HCT116 (cell line): ENCODE measurements around the gene MYH11. TPM values are rescaled to one million over a fixed set of nuclear protein-coding genes. Genes with fewer than 3 reads are reported as not detected.

ENCODE experiments used
- ATAC-seq: fragments of 200-7000 bp; cut with Tn5 transposase; 2 replicates; pipeline ENCODE4 v1.9.1; 2020; ENCODE audit warnings: mild to moderate bottlenecking, moderate library complexity
- BruUV-seq: library from RNA; stranded (reverse); fragments of 400-500 nt; replicated peaks from 2 replicates; lab custom pipeline; 2021; lab: Mats Ljungman, UMichigan
- CTCF ChIA-PET: fragments of 300-600 bp; sonication (Branson Sonifier 250); formaldehyde crosslinking; loops from one replicate; lab custom pipeline; 2021; ENCODE audit warnings: antibody characterized with exemption; lab: Charles Lee
- POLR2A ChIA-PET: fragments of 300-600, 350-600 bp; sonication (Branson Sonifier 250); formaldehyde crosslinking; loops from one replicate; lab custom pipeline; 2021; ENCODE audit warnings: antibody characterized with exemption; lab: Charles Lee
- RAD21 ChIA-PET, 2 experiments: fragments of 300-600 bp; sonication (Branson Sonifier 250); formaldehyde crosslinking; loops; one replicate each; lab custom pipeline; 2023; ENCODE audit warnings: low total read pairs in 2 of 2; ENCODE audit not compliant: uncharacterized antibody in 2 of 2, unreplicated experiment in 2 of 2, low non-redundant PET in 1 of 2; lab: Charles Lee
- DNase-seq: peaks from one replicate; pipeline ENCODE4 v3.0.0-alpha.2; 2010; ENCODE audit warnings: low read depth, low spot score
- H2AFZ ChIP-seq: fragments of 200-600 bp; shearing (Covaris generic), sonication (generic); 2 replicates; pipeline ENCODE4 v1.6.1; 2017; ENCODE audit warnings: low read depth, mixed run types, mixed read lengths, antibody characterized with exemption, low read length; ENCODE audit not compliant: poor library complexity, severe bottlenecking
- H3K27ac ChIP-seq: 2 replicates; pipeline ENCODE4 v1.5.1; 2012; ENCODE audit warnings: low read depth, low read length
- H3K27me3 ChIP-seq: fragments of 200-600 bp; sonication (generic); 2 replicates; pipeline ENCODE4 v1.6.1; 2016; ENCODE audit warnings: mixed run types, low read length, mixed read lengths; ENCODE audit not compliant: insufficient read depth
- H3K36me3 ChIP-seq, 2 experiments: fragments of 200-500 bp in 1 of 2; fragments of 200-600 bp in 1 of 2; sonication (Bioruptor generic) in 1 of 2; sonication (generic) in 1 of 2; 2 replicates each; pipeline versions ENCODE4 v1.5.1 to v1.6.1; 2014 to 2016; ENCODE audit warnings: low read length in 2 of 2, inconsistent platforms in 1 of 2, mixed read lengths in 1 of 2, mixed run types in 1 of 2; ENCODE audit not compliant: insufficient read depth in 2 of 2, control insufficient read depth in 1 of 2
- H3K4me1 ChIP-seq, 2 experiments: fragments of 200-600 bp in 1 of 2; sonication (generic) in 1 of 2; 2 replicates each; pipeline versions ENCODE4 v1.5.1 to v1.6.1; 2012 to 2017; ENCODE audit warnings: low read length in 2 of 2, inconsistent platforms in 1 of 2, mild to moderate bottlenecking in 1 of 2, mixed read lengths in 1 of 2, mixed run types in 1 of 2, moderate library complexity in 1 of 2; ENCODE audit not compliant: insufficient read depth in 2 of 2, control insufficient read depth in 1 of 2
- H3K4me2 ChIP-seq: fragments of 200-600 bp; sonication (generic); 2 replicates; pipeline ENCODE4 v1.6.1; 2017; ENCODE audit warnings: mixed run types, low read length, mixed read lengths
- H3K4me3 ChIP-seq, 2 experiments: fragments of 200-600 bp in 1 of 2; sonication (generic) in 1 of 2; replicated peaks in 1 of 2; 2 replicates each; pipeline ENCODE4 v1.5.1; 2011 to 2016; ENCODE audit warnings: low read length in 2 of 2, control low read depth in 1 of 2, low read depth in 1 of 2, mild to moderate bottlenecking in 1 of 2, mixed read lengths in 1 of 2, mixed run types in 1 of 2
- H3K79me2 ChIP-seq: fragments of 200-600 bp; sonication (generic); 2 replicates; pipeline ENCODE4 v1.6.1; 2017; ENCODE audit warnings: mild to moderate bottlenecking, mixed run types, low read length, moderate library complexity, mixed read lengths; ENCODE audit not compliant: insufficient read depth
- H3K9ac ChIP-seq: fragments of 200-600 bp; sonication (generic); 2 replicates; pipeline ENCODE4 v1.6.1; 2016; ENCODE audit warnings: low read length, mixed read lengths
- H3K9me2 ChIP-seq: fragments of 200-600 bp; sonication (generic), shearing (Covaris generic); 2 replicates; pipeline ENCODE4 v1.6.1; 2017; ENCODE audit warnings: mixed run types, mild to moderate bottlenecking, moderate library complexity; ENCODE audit not compliant: insufficient read depth
- H3K9me3 ChIP-seq, 2 experiments: fragments of 200-500 bp in 1 of 2; fragments of 200-600 bp in 1 of 2; sonication (Bioruptor generic) in 1 of 2; sonication (generic) in 1 of 2; 2 replicates each; pipeline ENCODE4 v1.6.1; 2014 to 2017; ENCODE audit warnings: low read length in 2 of 2, mixed read lengths in 2 of 2, inconsistent platforms in 1 of 2, low read depth in 1 of 2, mild to moderate bottlenecking in 1 of 2, mixed run types in 1 of 2, moderate library complexity in 1 of 2; ENCODE audit not compliant: control insufficient read depth in 1 of 2, insufficient read depth in 1 of 2
- H4K20me1 ChIP-seq: fragments of 200-600 bp; sonication (generic), shearing (Covaris generic); 2 replicates; pipeline ENCODE4 v1.6.1; 2017; ENCODE audit warnings: mixed run types, mild to moderate bottlenecking, moderate library complexity; ENCODE audit not compliant: insufficient read depth
- CTCF ChIP-seq, 3 experiments: fragments of 200-600 bp in 1 of 3; sonication (generic) in 1 of 3; IDR thresholded peaks in 2 of 3; conservative IDR thresholded peaks in 1 of 3; 2 replicates each; pipeline ENCODE4 v1.5.1; 2012 to 2017; ENCODE audit warnings: low read depth in 2 of 3, low read length in 2 of 3, antibody characterized with exemption in 1 of 3, borderline replicate concordance in 1 of 3, control low read depth in 1 of 3, mild to moderate bottlenecking in 1 of 3, mixed read lengths in 1 of 3, mixed run types in 1 of 3, moderate library complexity in 1 of 3; ENCODE audit not compliant: insufficient read depth in 1 of 3
- ELF1 ChIP-seq: IDR thresholded peaks from 2 replicates; pipeline ENCODE4 v1.6.1; 2012; ENCODE audit warnings: low read depth, borderline replicate concordance
- EZH2phosphoT487 ChIP-seq: fragments of 200-600 bp; IDR thresholded peaks from 2 replicates; pipeline ENCODE4 v1.6.1; 2018; ENCODE audit warnings: antibody characterized with exemption, borderline replicate concordance
- MAX ChIP-seq: IDR thresholded peaks from 2 replicates; pipeline ENCODE4 v1.6.1; 2012
- YY1 ChIP-seq: IDR thresholded peaks from 2 replicates; pipeline ENCODE4 v1.6.1; 2011; ENCODE audit warnings: low read length, low read depth, moderate library complexity, mild to moderate bottlenecking; ENCODE audit not compliant: insufficient replicate concordance; ENCODE audit errors: extremely low read depth
- intact Hi-C: fragments of 100-400 bp; cut with micrococcal nuclease; formaldehyde crosslinking; loops from 2 replicates; pipeline ENCODE4 v1.10.0; 2022
- total RNA-seq: library from RNA; stranded (reverse); gene quantifications from one replicate; pipeline ENCODE4 v1.2.1, GENCODE V29; 2021; ENCODE audit not compliant: unreplicated experiment

The MYH11 gene
- total RNA-seq, 1 experiment from 2014 or later: 0.61 TPM

- TF ChIP-seq CTCF (IDR thresholded peaks at IDR 0.05 in 2 of 3, conservative IDR thresholded peaks at IDR 0.05 in 1 of 3; ENCODE audit: borderline replicate concordance in 1 of 3, insufficient read depth in 1 of 3, low read depth in 2 of 3, low read length in 2 of 3): no peak
Measured at GRCh38 chr16:15807603-15808009, 49.2 kb downstream of the MYH11 start (continued).

GRCh38 chr16:15803618-15804017 is 53.2 kb downstream of the MYH11 start:
- no peak overlapping the region for H3K4me2 ChIP-seq
- no peak overlapping the region for H3K27ac ChIP-seq
- H3K36me3 ChIP-seq: no peaks in the 10 kb centered on the region
- H3K9ac ChIP-seq: no peak overlapping the region
- no peak overlapping the region for H2AFZ ChIP-seq
- TF ChIP-seq ELF1 (no peak), EZH2phosphoT487 (no peak), MAX (no peak), YY1 (no peak)
- POLR2A ChIA-PET: no interaction called here
- H3K79me2 ChIP-seq: no peaks in the 10 kb centered on the region
- ATAC-seq (no peak), DNase-seq (no peak)
- no TSS peak for BruUV-seq
- intact Hi-C loops: no loop called here
- no peaks in the 10 kb centered on the region for H3K9me3 ChIP-seq
- RAD21 ChIA-PET: no interaction called here
- H3K4me1 ChIP-seq: no peaks in the 10 kb centered on the region
- H3K27me3 ChIP-seq: peaks cover 3% of the 10 kb centered on the region; the same call in 1 of the 2 replicates
- CTCF ChIA-PET: interaction anchor here (1.0 kb wide), 1 partner anchor 18 kb away, joined by 3 read pairs; no protein-coding TSS in a partner anchor
- H3K9me2 ChIP-seq: no peaks in the 10 kb centered on the region
- no peak overlapping the region for H3K4me3 ChIP-seq
- H4K20me1 ChIP-seq: no peaks in the 10 kb centered on the region
